Activated B cell treated with CpG ODN at 0.5 μM for 24 hours (primary cell): ENCODE results near the gene PIP4K2B. TPM values are rescaled to one million over a fixed set of nuclear protein-coding genes. Genes with fewer than 3 reads are reported as not detected.

Experiments
- ATAC-seq: fragments of 200-7000 bp; cut with Tn5 transposase; one replicate; pipeline ENCODE4 v1.10.0; 2021; ENCODE audit warnings: low read depth, mild to moderate bottlenecking, moderate library complexity
- CTCF ChIA-PET: fragments of 350-600 bp; sonication (Branson Sonifier 250); formaldehyde crosslinking; loops from one replicate; lab custom pipeline; 2021; ENCODE audit warnings: antibody characterized with exemption; lab: Charles Lee
- POLR2A ChIA-PET: fragments of 350-600 bp; sonication (Branson Sonifier 250); formaldehyde crosslinking; loops from one replicate; lab custom pipeline; 2021; ENCODE audit warnings: antibody characterized with exemption; lab: Charles Lee
- DNase-seq: peaks from one replicate; pipeline ENCODE4 v3.0.0; 2022
- H3K27ac Mint-ChIP-seq: one replicate; pipeline ENCODE4 v1.8.0; 2020; ENCODE audit warnings: mixed read lengths
- H3K27me3 Mint-ChIP-seq: one replicate; pipeline ENCODE4 v1.8.0; 2021; ENCODE audit warnings: mixed read lengths
- H3K36me3 Mint-ChIP-seq: one replicate; pipeline ENCODE4 v1.8.0; 2021; ENCODE audit warnings: low read depth, mixed read lengths
- H3K4me1 Mint-ChIP-seq: one replicate; pipeline ENCODE4 v1.8.0; 2021; ENCODE audit warnings: mixed read lengths
- H3K4me3 Mint-ChIP-seq: one replicate; pipeline ENCODE4 v1.8.0; 2020; ENCODE audit warnings: mild to moderate bottlenecking, mixed read lengths
- H3K9me3 Mint-ChIP-seq: one replicate; pipeline ENCODE4 v1.8.0; 2020; ENCODE audit warnings: mixed read lengths
- intact Hi-C: fragments of 100-400 bp; cut with micrococcal nuclease; formaldehyde crosslinking; loops from one replicate; pipeline ENCODE4 v1.15.1; 2024
- total RNA-seq: library from RNA; stranded (reverse); gene quantifications from 2 replicates; pipeline ENCODE4 v1.2.3, GENCODE V29; 2022
- TF ChIP-seq, protein P1 (sequence below): fragments of 200-600 bp; IDR thresholded peaks from one replicate; pipeline ENCODE4 v1.8.0; 2022; ENCODE audit warnings: antibody characterized with exemption, mild to moderate bottlenecking

Gene PIP4K2B
- total RNA-seq, 1 donor from 2014 or later, result 32.1 TPM

DNA sequence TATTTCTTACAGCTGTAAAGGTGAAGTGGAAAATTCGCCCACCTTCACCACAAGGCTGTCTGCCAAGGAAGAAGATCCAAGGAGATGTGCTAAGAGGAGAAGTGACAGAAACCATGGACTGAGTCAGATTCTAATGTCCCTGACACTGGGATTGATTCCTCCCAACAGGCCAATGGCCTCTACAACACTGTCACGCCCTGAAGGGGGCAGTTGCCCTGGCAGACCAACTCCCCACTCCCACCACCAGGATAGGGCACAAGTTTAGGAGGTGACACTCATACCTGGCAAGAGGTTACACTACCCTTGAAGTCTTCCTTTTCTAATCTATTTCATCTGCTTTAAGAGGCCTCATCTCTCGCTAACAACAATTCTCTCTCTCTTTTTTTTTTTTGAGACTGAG, 16.1 kb downstream of the PIP4K2B start:
- intact Hi-C loops, result no loop called here
- ATAC-seq (no peak), DNase-seq (no peak)
- no peak overlapping the region for H3K27ac Mint-ChIP-seq
- no peak overlapping the region for H3K4me3 Mint-ChIP-seq
- ChIA-PET POLR2A (no interaction called here), CTCF (no interaction called here)
- no peaks in the 10 kb centered on the region for H3K9me3 Mint-ChIP-seq
- no peaks in the 10 kb centered on the region for H3K27me3 Mint-ChIP-seq
- TF ChIP-seq, protein P1, sequence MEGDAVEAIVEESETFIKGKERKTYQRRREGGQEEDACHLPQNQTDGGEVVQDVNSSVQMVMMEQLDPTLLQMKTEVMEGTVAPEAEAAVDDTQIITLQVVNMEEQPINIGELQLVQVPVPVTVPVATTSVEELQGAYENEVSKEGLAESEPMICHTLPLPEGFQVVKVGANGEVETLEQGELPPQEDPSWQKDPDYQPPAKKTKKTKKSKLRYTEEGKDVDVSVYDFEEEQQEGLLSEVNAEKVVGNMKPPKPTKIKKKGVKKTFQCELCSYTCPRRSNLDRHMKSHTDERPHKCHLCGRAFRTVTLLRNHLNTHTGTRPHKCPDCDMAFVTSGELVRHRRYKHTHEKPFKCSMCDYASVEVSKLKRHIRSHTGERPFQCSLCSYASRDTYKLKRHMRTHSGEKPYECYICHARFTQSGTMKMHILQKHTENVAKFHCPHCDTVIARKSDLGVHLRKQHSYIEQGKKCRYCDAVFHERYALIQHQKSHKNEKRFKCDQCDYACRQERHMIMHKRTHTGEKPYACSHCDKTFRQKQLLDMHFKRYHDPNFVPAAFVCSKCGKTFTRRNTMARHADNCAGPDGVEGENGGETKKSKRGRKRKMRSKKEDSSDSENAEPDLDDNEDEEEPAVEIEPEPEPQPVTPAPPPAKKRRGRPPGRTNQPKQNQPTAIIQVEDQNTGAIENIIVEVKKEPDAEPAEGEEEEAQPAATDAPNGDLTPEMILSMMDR, result no peak
- H3K36me3 Mint-ChIP-seq, result peaks cover 80% of the 10 kb centered on the region
- H3K4me1 Mint-ChIP-seq, result no peaks in the 10 kb centered on the region

DNA sequence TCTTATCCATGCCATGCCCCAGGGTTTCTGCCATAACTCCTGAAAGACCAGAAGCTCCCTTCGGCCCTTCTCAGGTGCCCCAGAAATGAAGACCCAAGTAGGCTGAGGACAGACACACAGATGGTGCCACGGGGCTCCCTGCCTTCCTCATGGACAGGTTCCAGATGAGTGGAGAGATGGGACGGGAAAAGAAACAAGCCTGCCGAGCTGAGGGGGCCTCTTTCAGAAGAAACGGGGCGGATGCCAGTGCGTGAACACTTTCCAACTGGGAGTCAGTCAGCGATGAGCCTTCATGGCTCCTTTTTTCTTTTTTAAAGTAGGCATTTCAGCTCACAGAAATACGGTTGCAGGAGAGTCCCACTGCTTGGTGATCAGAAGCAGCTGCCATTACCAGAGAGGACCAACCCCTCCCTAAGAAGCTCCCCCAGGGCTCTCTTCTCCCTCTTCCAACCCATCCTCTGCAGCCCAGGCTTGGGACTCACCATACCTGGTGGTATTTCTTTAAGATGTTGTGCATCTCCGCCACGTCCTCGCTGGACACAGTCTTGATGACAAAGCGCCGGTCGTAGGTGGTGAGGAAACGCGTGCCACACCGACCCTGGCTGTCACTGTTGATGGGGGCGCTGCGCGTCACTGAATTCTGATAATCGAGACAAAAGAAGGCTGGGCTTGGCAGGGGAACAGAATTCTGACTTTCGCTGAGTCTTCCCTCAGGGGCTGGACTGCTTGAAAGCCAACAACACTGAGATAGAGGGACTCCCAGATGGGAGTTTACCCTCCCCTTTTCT, 19.2 kb downstream of the PIP4K2B start:
- TF ChIP-seq, protein P1, result no peak
- CTCF ChIA-PET, result interaction anchor here (1.4 kb wide), 1 partner anchor 45 kb away, joined by 3 read pairs; no protein-coding TSS in a partner anchor
- H3K36me3 Mint-ChIP-seq, result peaks cover 85% of the 10 kb centered on the region

DNA sequence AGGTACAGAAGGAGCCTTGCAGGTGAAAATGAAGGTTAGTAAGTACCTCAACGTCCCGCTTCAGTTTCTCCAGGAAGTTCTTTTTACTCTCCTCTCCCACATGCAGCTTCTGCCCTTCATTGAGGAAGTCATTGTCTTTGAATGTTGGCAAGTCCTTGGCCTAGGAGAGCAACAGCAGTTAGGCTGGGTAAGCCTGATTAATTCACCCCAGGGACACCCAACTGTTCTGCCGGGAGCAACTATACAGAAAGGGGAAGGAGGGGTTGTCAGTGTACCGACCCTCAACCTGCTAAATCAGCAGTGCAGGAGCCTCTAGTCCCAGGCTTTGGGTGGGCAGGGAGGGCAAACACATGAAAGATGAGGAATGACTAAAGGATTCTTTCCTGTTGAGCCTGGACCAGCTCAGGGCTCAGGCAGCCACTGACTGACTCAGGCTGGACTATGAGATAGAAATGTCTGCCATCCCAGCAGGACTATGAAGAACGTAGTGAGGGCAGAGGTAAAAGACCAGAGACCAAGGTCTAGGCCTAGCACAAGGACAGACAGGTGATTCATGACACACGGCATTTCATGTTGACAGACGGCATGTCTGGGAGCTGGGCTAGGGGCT, 21.6 kb downstream of the PIP4K2B start:
- H3K4me3 Mint-ChIP-seq, result no peak overlapping the region
- H3K9me3 Mint-ChIP-seq, result no peaks in the 10 kb centered on the region
- H3K36me3 Mint-ChIP-seq, result peaks cover 89% of the 10 kb centered on the region
- intact Hi-C loops, result no loop called here
- POLR2A ChIA-PET, result no interaction called here
- no peaks in the 10 kb centered on the region for H3K4me1 Mint-ChIP-seq
- H3K27me3 Mint-ChIP-seq, result no peaks in the 10 kb centered on the region
- ATAC-seq, result no peak
- CTCF ChIA-PET, result no interaction called here
- no peak overlapping the region for H3K27ac Mint-ChIP-seq
- TF ChIP-seq, protein P1, result no peak
- DNase-seq, result no peak

More for the DNA sequence above, 19.2 kb downstream of the PIP4K2B start:
- no peak for ATAC-seq
- no peak for DNase-seq
- POLR2A ChIA-PET, result no interaction called here
- H3K4me3 Mint-ChIP-seq, result no peak overlapping the region
- intact Hi-C loops, result no loop called here
- no peaks in the 10 kb centered on the region for H3K4me1 Mint-ChIP-seq
- H3K9me3 Mint-ChIP-seq, result no peaks in the 10 kb centered on the region
- no peaks in the 10 kb centered on the region for H3K27me3 Mint-ChIP-seq
- no peak overlapping the region for H3K27ac Mint-ChIP-seq

DNA sequence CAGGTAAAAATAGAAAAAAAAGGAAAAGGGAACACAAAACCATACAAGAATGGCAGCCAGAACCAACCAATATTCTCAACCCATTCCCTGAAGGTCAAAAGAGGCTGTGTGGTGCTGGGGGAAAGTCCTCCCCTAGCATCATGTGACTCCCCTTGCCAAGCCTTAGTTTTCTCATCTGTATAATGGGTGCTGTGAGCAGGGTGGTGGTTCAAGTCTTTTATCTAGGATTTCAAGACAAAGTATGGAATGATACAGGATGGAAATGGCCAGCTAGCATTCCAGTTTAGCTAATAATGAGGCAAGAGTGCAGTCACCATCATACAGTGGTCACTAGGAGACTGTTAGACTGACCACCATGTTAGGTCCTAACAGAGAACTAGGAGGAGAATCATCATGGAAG, 26.1 kb downstream of the PIP4K2B start:
- no peaks in the 10 kb centered on the region for H3K9me3 Mint-ChIP-seq
- no peak overlapping the region for H3K27ac Mint-ChIP-seq
- CTCF ChIA-PET, result no interaction called here
- ATAC-seq, result no peak
- no peak for DNase-seq
- TF ChIP-seq, protein P1, result no peak
- intact Hi-C loops, result no loop called here
- no peak overlapping the region for H3K4me3 Mint-ChIP-seq
- POLR2A ChIA-PET, result no interaction called here
- H3K27me3 Mint-ChIP-seq, result no peaks in the 10 kb centered on the region
- no peaks in the 10 kb centered on the region for H3K4me1 Mint-ChIP-seq
- H3K36me3 Mint-ChIP-seq, result peaks cover 87% of the 10 kb centered on the region

DNA sequence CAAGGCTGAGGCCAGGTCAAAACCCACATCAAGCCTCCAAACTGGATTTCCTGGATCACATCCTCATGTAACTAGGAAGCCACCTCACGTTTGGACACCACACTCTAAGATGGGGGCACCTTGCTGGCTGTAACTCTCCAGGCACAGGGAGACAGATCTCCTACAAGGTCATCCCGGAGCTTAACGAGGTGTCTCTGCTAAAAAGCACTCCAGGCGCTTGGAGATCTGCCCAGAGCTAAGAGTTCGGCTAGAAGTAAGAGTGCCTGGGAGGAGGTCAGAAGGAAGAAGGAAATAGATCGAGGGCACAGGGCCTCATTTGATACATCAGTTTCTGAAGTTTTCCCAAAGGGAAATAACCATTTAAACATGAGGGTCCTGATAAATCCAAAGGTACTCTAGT, 30.9 kb downstream of the PIP4K2B start:
- ATAC-seq (no peak), DNase-seq (no peak)
- no peaks in the 10 kb centered on the region for H3K9me3 Mint-ChIP-seq
- ChIA-PET POLR2A (interaction anchor here (0.6 kb wide), 1 partner anchor 1230 kb away, joined by 3 read pairs; no protein-coding TSS in a partner anchor), CTCF (no interaction called here)
- H3K36me3 Mint-ChIP-seq, result peaks cover 96% of the 10 kb centered on the region
- intact Hi-C loops, result no loop called here
- H3K4me1 Mint-ChIP-seq, result no peaks in the 10 kb centered on the region
- H3K4me3 Mint-ChIP-seq, result no peak overlapping the region
- TF ChIP-seq, protein P1, result no peak
- H3K27me3 Mint-ChIP-seq, result no peaks in the 10 kb centered on the region
- H3K27ac Mint-ChIP-seq, result no peak overlapping the region
